ENCODE measurements around the gene LRMDA. TPM values are rescaled to one million over a fixed set of nuclear protein-coding genes. Genes with fewer than 3 reads are reported as not detected.

LRMDA gene
- total and polyA plus RNA-seq, 10 of the 15 experiments (the other 5 are each of a cell fraction or from before 2014, with no cell fraction given), result 0.07 to 0.54 (median 0.29) TPM; not detected in 4

DNA sequence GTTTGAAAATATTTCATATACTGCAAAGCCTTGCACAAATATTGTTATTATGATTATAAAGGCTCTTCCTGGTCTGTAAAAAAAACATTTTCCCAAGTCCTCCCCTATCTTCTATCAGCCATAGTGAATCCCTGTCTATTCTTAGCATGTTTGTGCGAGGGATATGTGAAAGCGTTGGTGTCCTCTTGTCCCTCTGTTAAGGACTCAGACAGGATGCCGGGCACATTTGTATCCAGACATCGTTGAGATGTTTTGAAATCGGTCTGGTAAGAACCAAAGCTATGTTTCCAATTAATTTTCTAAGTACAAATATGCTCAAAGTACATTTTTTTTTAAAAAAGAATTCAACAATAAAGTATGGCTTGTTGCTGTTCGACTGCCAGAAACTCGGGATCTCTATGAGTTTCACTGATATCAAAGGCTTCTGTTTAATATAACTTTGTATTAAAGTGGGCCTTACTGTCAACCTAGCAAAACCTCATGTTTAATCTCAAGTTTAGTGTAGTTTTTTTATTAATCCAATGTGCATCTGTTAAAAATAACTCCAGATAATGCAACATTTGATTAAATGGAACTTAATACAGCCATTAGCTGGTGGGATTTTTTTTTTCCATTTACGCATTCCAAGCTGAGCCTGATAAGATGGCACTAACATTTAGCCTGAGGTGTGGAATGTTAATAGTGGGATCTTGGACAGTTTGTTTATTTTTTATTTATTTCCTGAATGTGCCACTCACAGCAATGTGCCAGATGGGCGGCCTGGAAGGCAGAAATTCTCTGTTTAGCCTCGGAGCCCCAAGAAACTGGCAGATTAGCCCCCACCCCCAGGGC is 754.3 kb downstream of the LRMDA start:
- DNase-seq (ENCODE audit: low read depth, low spot score) (no peak), FAIRE-seq (no peak), ATAC-seq (no peak)
- 20% methylated on average over 10 of the region's 10 CpGs for WGBS (ENCODE audit: insufficient coverage, insufficient replicate concordance, low lambda C conversion rate, missing lambda C conversion rate)
- Histone ChIP-seq H2AFZ (ENCODE audit: control insufficient read depth, low read depth, low read length) (no peak overlapping the region), H4K20me1 (ENCODE audit: control insufficient read depth, insufficient read depth) (no peaks in the 10 kb centered on the region), H3K4me1 (ENCODE audit: control insufficient read depth, insufficient read depth, low read length) (no peaks in the 10 kb centered on the region), H3K9me3 (replicated peaks; ENCODE audit: control insufficient read depth, insufficient read depth, low read length) (no peaks in the 10 kb centered on the region), H3K36me3 (ENCODE audit: control insufficient read depth in 2 of 2, insufficient read depth in 2 of 2, low read length in 1 of 2) (no peaks in the 10 kb centered on the region), H3K4me3 (no peak overlapping the region), H3K9ac (ENCODE audit: control insufficient read depth, insufficient read depth, low read length) (no peak overlapping the region), H3K27ac (ENCODE audit: control insufficient read depth, insufficient read depth) (no peak overlapping the region), H3K27me3 (replicated peaks in 1 of 2; ENCODE audit: control insufficient read depth in 2 of 2, insufficient read depth in 2 of 2, low read length in 1 of 2) (no peaks in the 10 kb centered on the region), H3K4me2 (ENCODE audit: control insufficient read depth, insufficient read depth) (no peak overlapping the region), H3K79me2 (ENCODE audit: control insufficient read depth, insufficient read depth, low read length) (no peaks in the 10 kb centered on the region)
- in situ Hi-C loops (cut with MboI) (no loop called here), intact Hi-C loops (cut with micrococcal nuclease; ENCODE audit: unreplicated experiment) (no loop called here)
- ChIA-PET CTCF (interaction anchor here (1.0 kb wide), 1 partner anchor 118 kb away, joined by 3 read pairs; no protein-coding TSS in a partner anchor), POLR2A (interaction anchor here (1.4 to 1.5 kb wide), 2 partner anchors 9 to 17 kb away, joined by 3 to 4 read pairs; no protein-coding TSS in a partner anchor), RAD21 (ENCODE audit: unreplicated experiment) (interaction anchor here (0.6 kb wide), 1 partner anchor 788 kb away, joined by 3 read pairs; no protein-coding TSS in a partner anchor), SMC1A (ENCODE audit: uncharacterized antibody, unreplicated experiment) (no interaction called here)
- BruUV-seq (replicated peaks), result no TSS peak
- no peak for TF ChIP-seq NBN (IDR thresholded peaks at IDR 0.05)
- no peak for TF ChIP-seq SUZ12 (IDR thresholded peaks at IDR 0.05; ENCODE audit: unreplicated experiment)
- no peak for TF ChIP-seq SP1 (IDR thresholded peaks at IDR 0.05; ENCODE audit: low read depth, low read length)
- TF ChIP-seq NFIC (IDR thresholded peaks at IDR 0.05; ENCODE audit: low read depth, low read length), result no peak
- no peak for TF ChIP-seq REST (IDR thresholded peaks at IDR 0.05; ENCODE audit: low read depth, low read length)
- TF ChIP-seq, protein P1, sequence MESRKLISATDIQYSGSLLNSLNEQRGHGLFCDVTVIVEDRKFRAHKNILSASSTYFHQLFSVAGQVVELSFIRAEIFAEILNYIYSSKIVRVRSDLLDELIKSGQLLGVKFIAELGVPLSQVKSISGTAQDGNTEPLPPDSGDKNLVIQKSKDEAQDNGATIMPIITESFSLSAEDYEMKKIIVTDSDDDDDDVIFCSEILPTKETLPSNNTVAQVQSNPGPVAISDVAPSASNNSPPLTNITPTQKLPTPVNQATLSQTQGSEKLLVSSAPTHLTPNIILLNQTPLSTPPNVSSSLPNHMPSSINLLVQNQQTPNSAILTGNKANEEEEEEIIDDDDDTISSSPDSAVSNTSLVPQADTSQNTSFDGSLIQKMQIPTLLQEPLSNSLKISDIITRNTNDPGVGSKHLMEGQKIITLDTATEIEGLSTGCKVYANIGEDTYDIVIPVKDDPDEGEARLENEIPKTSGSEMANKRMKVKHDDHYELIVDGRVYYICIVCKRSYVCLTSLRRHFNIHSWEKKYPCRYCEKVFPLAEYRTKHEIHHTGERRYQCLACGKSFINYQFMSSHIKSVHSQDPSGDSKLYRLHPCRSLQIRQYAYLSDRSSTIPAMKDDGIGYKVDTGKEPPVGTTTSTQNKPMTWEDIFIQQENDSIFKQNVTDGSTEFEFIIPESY (IDR thresholded peaks at IDR 0.05), result no peak
- TF ChIP-seq SMC3 (IDR thresholded peaks at IDR 0.05; ENCODE audit: borderline replicate concordance, low read length), result no peak
- TF ChIP-seq ZBTB40 (IDR thresholded peaks at IDR 0.05; ENCODE audit: borderline replicate concordance), result no peak
- TF ChIP-seq, protein P2, sequence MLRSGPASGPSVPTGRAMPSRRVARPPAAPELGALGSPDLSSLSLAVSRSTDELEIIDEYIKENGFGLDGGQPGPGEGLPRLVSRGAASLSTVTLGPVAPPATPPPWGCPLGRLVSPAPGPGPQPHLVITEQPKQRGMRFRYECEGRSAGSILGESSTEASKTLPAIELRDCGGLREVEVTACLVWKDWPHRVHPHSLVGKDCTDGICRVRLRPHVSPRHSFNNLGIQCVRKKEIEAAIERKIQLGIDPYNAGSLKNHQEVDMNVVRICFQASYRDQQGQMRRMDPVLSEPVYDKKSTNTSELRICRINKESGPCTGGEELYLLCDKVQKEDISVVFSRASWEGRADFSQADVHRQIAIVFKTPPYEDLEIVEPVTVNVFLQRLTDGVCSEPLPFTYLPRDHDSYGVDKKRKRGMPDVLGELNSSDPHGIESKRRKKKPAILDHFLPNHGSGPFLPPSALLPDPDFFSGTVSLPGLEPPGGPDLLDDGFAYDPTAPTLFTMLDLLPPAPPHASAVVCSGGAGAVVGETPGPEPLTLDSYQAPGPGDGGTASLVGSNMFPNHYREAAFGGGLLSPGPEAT (IDR thresholded peaks at IDR 0.05; ENCODE audit: low read depth), result no peak

Measured in GM12878 (cell line).